Keratinocyte (primary cell): ENCODE measurements around the gene TXK.

ENCODE experiments used
- EZH2 ChIP-seq: IDR thresholded peaks from one replicate; pipeline ENCODE4 v1.6.1; 2012; ENCODE audit warnings: inconsistent platforms, mild to moderate bottlenecking, low read length, moderate library complexity
- TF ChIP-seq, protein P1 (sequence below), 3 experiments: IDR thresholded peaks in 1 of 3; conservative IDR thresholded peaks in 1 of 3; optimal IDR thresholded peaks in 1 of 3; 2 replicates in 2 of 3; 3 replicates in 1 of 3; pipeline versions ENCODE3 to v1.5.1; 2011; ENCODE audit warnings: low read length in 3 of 3, mild to moderate bottlenecking in 3 of 3, moderate library complexity in 2 of 3, control low read depth in 1 of 3, inconsistent platforms in 1 of 3; ENCODE audit not compliant: insufficient read depth in 2 of 3; ENCODE audit errors: extremely low read depth in 1 of 3

DNA sequence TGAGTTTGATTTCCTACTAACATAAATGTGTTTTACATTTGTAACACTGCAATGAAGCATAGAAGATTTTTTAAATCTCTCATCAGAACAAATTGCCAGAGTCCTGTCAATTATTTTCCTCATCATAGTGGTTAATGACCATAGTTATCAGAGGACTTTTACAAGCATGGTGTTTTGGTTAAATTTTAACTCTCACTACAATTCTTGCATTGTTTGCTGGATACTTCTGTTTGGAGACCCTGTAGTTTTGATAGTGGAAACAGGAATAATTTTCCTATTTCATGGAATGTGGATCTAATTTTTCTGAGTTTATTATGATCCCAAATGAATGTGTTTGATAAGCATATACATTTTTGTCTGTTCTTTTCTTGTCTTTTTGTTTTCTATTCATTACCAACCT, 100.6 kb downstream of the TXK start:
- TF ChIP-seq, protein P1, sequence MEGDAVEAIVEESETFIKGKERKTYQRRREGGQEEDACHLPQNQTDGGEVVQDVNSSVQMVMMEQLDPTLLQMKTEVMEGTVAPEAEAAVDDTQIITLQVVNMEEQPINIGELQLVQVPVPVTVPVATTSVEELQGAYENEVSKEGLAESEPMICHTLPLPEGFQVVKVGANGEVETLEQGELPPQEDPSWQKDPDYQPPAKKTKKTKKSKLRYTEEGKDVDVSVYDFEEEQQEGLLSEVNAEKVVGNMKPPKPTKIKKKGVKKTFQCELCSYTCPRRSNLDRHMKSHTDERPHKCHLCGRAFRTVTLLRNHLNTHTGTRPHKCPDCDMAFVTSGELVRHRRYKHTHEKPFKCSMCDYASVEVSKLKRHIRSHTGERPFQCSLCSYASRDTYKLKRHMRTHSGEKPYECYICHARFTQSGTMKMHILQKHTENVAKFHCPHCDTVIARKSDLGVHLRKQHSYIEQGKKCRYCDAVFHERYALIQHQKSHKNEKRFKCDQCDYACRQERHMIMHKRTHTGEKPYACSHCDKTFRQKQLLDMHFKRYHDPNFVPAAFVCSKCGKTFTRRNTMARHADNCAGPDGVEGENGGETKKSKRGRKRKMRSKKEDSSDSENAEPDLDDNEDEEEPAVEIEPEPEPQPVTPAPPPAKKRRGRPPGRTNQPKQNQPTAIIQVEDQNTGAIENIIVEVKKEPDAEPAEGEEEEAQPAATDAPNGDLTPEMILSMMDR (optimal IDR thresholded peaks at IDR 0.05 in 1 of 3, IDR thresholded peaks at IDR 0.05 in 1 of 3, conservative IDR thresholded peaks at IDR 0.05 in 1 of 3; ENCODE audit: extremely low read depth in 1 of 3, insufficient read depth in 2 of 3, low read length in 3 of 3): no peak
- no peak for TF ChIP-seq EZH2
